ENCODE measurements around the gene POFUT1.

- TF ChIP-seq CTCF (conservative IDR thresholded peaks at IDR 0.05) (no peak), ZFX (IDR thresholded peaks at IDR 0.05) (no peak)
These were observed 47.9 kb upstream of the POFUT1 start for GRCh38 chr20:32159766-32160221.
